A549 (cell line): ENCODE results near the gene HELQ. TPM values are rescaled to one million over a fixed set of nuclear protein-coding genes. Genes with fewer than 3 reads are reported as not detected.

ENCODE experiments used
- ATAC-seq, 2 experiments: fragments of 200-7000 bp in 1 of 2; fragments of >200 bp in 1 of 2; cut with Nextera tagmentation in 1 of 2; cut with Tn5 transposase in 1 of 2; 3 replicates each; pipeline versions ENCODE4 v1.8.0 to v1.9.1; 2018 to 2020; ENCODE audit warnings: mild to moderate bottlenecking in 1 of 2, moderate library complexity in 1 of 2
- CTCF ChIA-PET: fragments of 300-600 bp; sonication (Branson Sonifier 250); formaldehyde crosslinking; extraction: SDS; loops from one replicate; lab custom pipeline; 2021; ENCODE audit warnings: antibody characterized with exemption, inconsistent platforms; lab: Yijun Ruan, JAX
- POLR2A ChIA-PET: fragments of 350-600 bp; formaldehyde crosslinking; extraction: SDS; loops from one replicate; lab custom pipeline; 2021; ENCODE audit warnings: antibody characterized with exemption, inconsistent platforms; lab: Yijun Ruan, JAX
- DNase-seq, 2 experiments: peaks; one replicate each; pipeline versions ENCODE4 v3.0.0 to v3.0.0-alpha.2; 2011 to 2016; ENCODE audit warnings: low read depth in 1 of 2, low spot score in 1 of 2
- FAIRE-seq: peaks from 2 replicates; lab custom pipeline; 2011; peaks lifted over from hg19 to GRCh38; lab: Jason Lieb, UNC
- H3K27ac ChIP-seq, 2 experiments: fragments of >200 bp; sonication (Bioruptor Twin); formaldehyde crosslinking; 3 replicates each; pipeline ENCODE4 v1.5.1; 2016 to 2017
- H3K4me1 ChIP-seq: fragments of >200 bp; sonication (Bioruptor Twin); formaldehyde crosslinking; 3 replicates; pipeline ENCODE4 v1.6.1; 2016
- H3K4me2 ChIP-seq: fragments of >200 bp; sonication (Bioruptor Twin); formaldehyde crosslinking; 3 replicates; pipeline ENCODE4 v1.6.1; 2016
- H3K4me3 ChIP-seq: fragments of >200 bp; sonication (Bioruptor Twin); formaldehyde crosslinking; 3 replicates; pipeline ENCODE4 v1.5.1; 2016
- H3K9me3 ChIP-seq: fragments of >200 bp; sonication (Bioruptor Twin); formaldehyde crosslinking; 3 replicates; pipeline ENCODE4 v1.6.1; 2016
- ATOH8 ChIP-seq: fragments of 250-450 bp; sonication (Bioruptor Pico); IDR thresholded peaks from 2 replicates; pipeline ENCODE4 v1.5.0; 2020; ENCODE audit warnings: low read depth, mild to moderate bottlenecking, moderate library complexity
- BCL3 ChIP-seq: fragments of >200 bp; sonication (Bioruptor Twin); formaldehyde crosslinking; IDR thresholded peaks from 3 replicates; pipeline ENCODE4 v1.6.1; 2016
- CBX2 ChIP-seq: fragments of 200-600 bp; sonication (generic); IDR thresholded peaks from 2 replicates; pipeline ENCODE4 v1.6.1; 2016; ENCODE audit warnings: low read depth, mild to moderate bottlenecking, borderline replicate concordance
- CHD4 ChIP-seq: fragments of 200-600 bp; sonication (generic); IDR thresholded peaks from 2 replicates; pipeline ENCODE4 v1.6.1; 2016; ENCODE audit warnings: antibody characterized with exemption, mild to moderate bottlenecking, borderline replicate concordance
- CTCF ChIP-seq: fragments of >200 bp; sonication (Bioruptor Twin); formaldehyde crosslinking; IDR thresholded peaks from 3 replicates; pipeline ENCODE4 v1.5.1; 2016
- E2F6 ChIP-seq: IDR thresholded peaks from 2 replicates; pipeline ENCODE4 v1.6.1; 2012; ENCODE audit warnings: low read depth, borderline replicate concordance
- EHMT2 ChIP-seq: fragments of 200-600 bp; sonication (generic); IDR thresholded peaks from 2 replicates; pipeline ENCODE4 v1.6.1; 2016; ENCODE audit warnings: antibody characterized with exemption, low read depth, mild to moderate bottlenecking, moderate library complexity
- FOSL2 ChIP-seq, 2 experiments: fragments of 450-650 bp in 1 of 2; fragments of >200 bp in 1 of 2; sonication (Bioruptor Twin) in 1 of 2; formaldehyde crosslinking; IDR thresholded peaks; 2 replicates each; pipeline versions ENCODE4 v1.5.0 to v1.6.1; 2016 to 2020; ENCODE audit warnings: mild to moderate bottlenecking in 1 of 2, moderate library complexity in 1 of 2
- FOXS1 ChIP-seq: fragments of 250-450 bp; sonication (Bioruptor Pico); IDR thresholded peaks from 2 replicates; pipeline ENCODE4 v1.5.0; 2020; ENCODE audit warnings: mild to moderate bottlenecking, moderate library complexity
- GATA3 ChIP-seq: IDR thresholded peaks from 2 replicates; pipeline ENCODE4 v1.6.1; 2012; ENCODE audit warnings: borderline replicate concordance
- HDAC2 ChIP-seq: fragments of 200-600 bp; sonication (generic); IDR thresholded peaks from 2 replicates; pipeline ENCODE4 v1.6.1; 2016
- HES2 ChIP-seq: fragments of >200 bp; sonication (Bioruptor Twin); formaldehyde crosslinking; IDR thresholded peaks from 2 replicates; pipeline ENCODE4 v1.6.1; 2016
- HOXB5 ChIP-seq: fragments of 250-450 bp; sonication (Bioruptor Pico); IDR thresholded peaks from 2 replicates; pipeline ENCODE4 v1.5.0; 2020; ENCODE audit warnings: mild to moderate bottlenecking, moderate library complexity
- JUN ChIP-seq, 2 experiments: fragments of >200 bp; sonication (Bioruptor Twin); formaldehyde crosslinking; IDR thresholded peaks; 2 replicates in 1 of 2; 3 replicates in 1 of 2; pipeline ENCODE4 v1.6.1; 2016 to 2017
- KDM1A ChIP-seq: fragments of 200-600 bp; sonication (generic); IDR thresholded peaks from 2 replicates; pipeline ENCODE4 v1.6.1; 2016; ENCODE audit warnings: low read depth, mild to moderate bottlenecking
- MAFK ChIP-seq: fragments of 450-650 bp; IDR thresholded peaks from 2 replicates; pipeline ENCODE4 v1.6.1; 2014; ENCODE audit not compliant: partially characterized antibody
- NPAS2 ChIP-seq: fragments of 250-450 bp; sonication (Bioruptor Pico); IDR thresholded peaks from 2 replicates; pipeline ENCODE4 v1.8.0; 2022; ENCODE audit warnings: mild to moderate bottlenecking, moderate library complexity, borderline replicate concordance
- NR3C1 ChIP-seq: fragments of >200 bp; sonication (Bioruptor Twin); formaldehyde crosslinking; IDR thresholded peaks from 3 replicates; pipeline ENCODE4 v1.6.1; 2017
- PBX3 ChIP-seq: IDR thresholded peaks from 2 replicates; pipeline ENCODE4 v1.6.1; 2012
- PHF8 ChIP-seq: fragments of 200-600 bp; sonication (generic); IDR thresholded peaks from 2 replicates; pipeline ENCODE4 v1.6.1; 2016; ENCODE audit warnings: low read depth, mild to moderate bottlenecking, antibody characterized with exemption, moderate library complexity, borderline replicate concordance
- POLR2AphosphoS2 ChIP-seq: conservative IDR thresholded peaks from 2 replicates; pipeline ENCODE4 v1.6.1; 2012; ENCODE audit warnings: low read length, improper control_type of control experiment, inconsistent platforms
- RAD21 ChIP-seq, 2 experiments: fragments of >200 bp in 1 of 2; sonication (Bioruptor Twin) in 1 of 2; formaldehyde crosslinking in 1 of 2; IDR thresholded peaks in 1 of 2; conservative IDR thresholded peaks in 1 of 2; 2 replicates in 1 of 2; 3 replicates in 1 of 2; pipeline ENCODE4 v1.6.1; 2012 to 2018; ENCODE audit warnings: inconsistent platforms in 1 of 2
- RARB ChIP-seq: fragments of 250-450 bp; sonication (Bioruptor Pico); IDR thresholded peaks from 2 replicates; pipeline ENCODE4 v1.8.0; 2021; ENCODE audit warnings: mild to moderate bottlenecking, moderate library complexity
- RCOR1 ChIP-seq: fragments of 150-350 bp; IDR thresholded peaks from 2 replicates; pipeline ENCODE4 v1.6.1; 2014; ENCODE audit warnings: antibody characterized with exemption, low read length, low read depth
- RFX5 ChIP-seq: fragments of 450-650 bp; IDR thresholded peaks from 2 replicates; pipeline ENCODE4 v1.7.1; 2014; ENCODE audit warnings: antibody characterized with exemption, mild to moderate bottlenecking, moderate library complexity
- TFCP2L1 ChIP-seq: fragments of 250-450 bp; sonication (Bioruptor Pico); IDR thresholded peaks from 2 replicates; pipeline ENCODE4 v1.5.0; 2021; ENCODE audit warnings: mild to moderate bottlenecking
- ZNF302 ChIP-seq: fragments of 250-450 bp; sonication (Bioruptor Pico); IDR thresholded peaks from 2 replicates; pipeline ENCODE4 v1.9.0; 2021; ENCODE audit warnings: inconsistent platforms, mild to moderate bottlenecking, moderate library complexity
- ZSCAN20 ChIP-seq: fragments of 250-450 bp; sonication (Bioruptor Pico); IDR thresholded peaks from 2 replicates; pipeline ENCODE4 v1.8.0; 2022; ENCODE audit warnings: mild to moderate bottlenecking, moderate library complexity
- WGBS: methylation state at CpG from one replicate; pipeline ENCODE4 v1.1.6; 2017; ENCODE audit errors: missing lambda C conversion rate; 5-methylcytosine and 5-hydroxymethylcytosine counted together
- polyA plus RNA-seq, 4 experiments: library from polyadenylated mRNA; depleted of rRNA in 3 of 4; stranded (reverse); fragments of >200 nt; fragmentation: RNase III in 1 of 4; extraction: RNeasy Plus Mini Kit Qiagen cat#74134 plus additional on column Dnase treatment in 1 of 4; gene quantifications; 2 replicates in 3 of 4; 3 replicates in 1 of 4; pipeline ENCODE4 v1.2.3, GENCODE V29; 2011 to 2017

HELQ gene
- polyA plus RNA-seq, 2 of the 4 experiments (the other 2 are of a cell fraction) = 5.1 to 7.3 TPM

GRCh38 chr4:83417566-83417965 lies 38.1 kb downstream of the HELQ start:
- H3K27ac ChIP-seq = no peak overlapping the region
- H3K4me1 ChIP-seq = no peaks in the 10 kb centered on the region
- 91% methylated on average over 4 of the region's 4 CpGs for WGBS
- no peak for ATAC-seq
- H3K4me3 ChIP-seq = no peak overlapping the region
- H3K4me2 ChIP-seq = no peak overlapping the region
- DNase-seq = no peak
- no peaks in the 10 kb centered on the region for H3K9me3 ChIP-seq
- TF ChIP-seq CBX2 = no peak
- no peak for TF ChIP-seq ATOH8
- no peak for TF ChIP-seq HDAC2
- no peak for TF ChIP-seq E2F6
- no peak for TF ChIP-seq FOSL2 (IDR thresholded peaks at IDR 0.05)
- TF ChIP-seq FOSL2 (CRISPR knock-in tag; IDR thresholded peaks at IDR 0.05) = no peak
- TF ChIP-seq GATA3 = no peak
- TF ChIP-seq NR3C1 = no peak
- no peak for TF ChIP-seq RFX5
- TF ChIP-seq HOXB5 (CRISPR knock-in tag) = no peak
- TF ChIP-seq CTCF = no peak
- POLR2A ChIA-PET = no interaction called here
- CTCF ChIA-PET = no interaction called here
- no peak for FAIRE-seq

- POLR2A ChIA-PET = no interaction called here
- Histone ChIP-seq H3K4me2 (no peak overlapping the region), H3K4me1 (no peaks in the 10 kb centered on the region), H3K4me3 (no peak overlapping the region), H3K9me3 (no peaks in the 10 kb centered on the region), H3K27ac (no peak overlapping the region)
- DNase-seq (no peak), FAIRE-seq (no peak), ATAC-seq (no peak)
- WGBS = 84% methylated on average over 2 of the region's 2 CpGs
- TF ChIP-seq JUN (IDR thresholded peaks at IDR 0.05) = no peak
- no peak for TF ChIP-seq FOXS1
- TF ChIP-seq HES2 = no peak
- no peak for TF ChIP-seq EHMT2
- no peak for TF ChIP-seq E2F6
- no peak for TF ChIP-seq ZNF302 (CRISPR knock-in tag)
- TF ChIP-seq KDM1A = no peak
- no peak for TF ChIP-seq NPAS2 (CRISPR knock-in tag)
- no peak for TF ChIP-seq RCOR1
- TF ChIP-seq CHD4 = no peak
- TF ChIP-seq MAFK = no peak
- no peak for TF ChIP-seq BCL3
- TF ChIP-seq POLR2AphosphoS2 = no peak
- no peak for TF ChIP-seq PHF8
- TF ChIP-seq PBX3 = no peak
- no peak for TF ChIP-seq RAD21 (conservative IDR thresholded peaks at IDR 0.05 in 1 of 2, IDR thresholded peaks at IDR 0.05 in 1 of 2)
- no peak for TF ChIP-seq ZSCAN20
- TF ChIP-seq RARB (CRISPR knock-in tag) = no peak
- TF ChIP-seq TFCP2L1 (CRISPR knock-in tag) = no peak
- CTCF ChIA-PET = no interaction called here
Measured at GRCh38 chr4:83413676-83414075, 41.9 kb downstream of the HELQ start.
